ENCODE data around the gene SLC8B1. TPM values are rescaled to one million over a fixed set of nuclear protein-coding genes. Genes with fewer than 3 reads are reported as not detected.

Gene SLC8B1
- total RNA-seq, 1 donor from 2014 or later: 19.1 TPM

DNA sequence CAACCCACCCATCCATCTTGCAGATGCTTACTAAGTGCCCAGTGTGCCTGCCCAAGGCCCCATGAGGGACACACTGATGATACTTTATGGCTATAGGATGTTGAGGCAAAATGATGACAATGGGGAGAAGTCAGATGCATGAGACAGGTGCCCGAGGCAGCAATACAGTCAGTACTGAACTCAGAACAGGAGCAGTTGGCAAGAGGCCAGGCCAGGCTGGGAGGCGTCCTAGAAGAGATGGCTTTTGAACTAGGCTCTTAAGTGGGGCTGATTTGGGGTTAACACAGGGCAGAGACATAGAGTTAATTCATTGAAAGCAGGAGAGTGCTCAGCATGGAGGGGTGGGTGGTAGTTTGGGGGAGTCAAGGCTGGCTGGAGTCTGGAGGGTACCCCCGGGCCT lies 39.1 kb upstream of the SLC8B1 start:
- Mint-ChIP-seq H3K27me3 (ENCODE audit: low read depth) (no peaks in the 10 kb centered on the region), H3K27ac (no peak overlapping the region), H3K36me3 (peaks cover 15% of the 10 kb centered on the region), H3K9me3 (no peaks in the 10 kb centered on the region), H3K4me1 (no peaks in the 10 kb centered on the region), H3K4me3 (no peak overlapping the region)
- no peak for DNase-seq (ENCODE audit: low spot score in 2 of 2, unreplicated experiment in 2 of 2)
- no peak for TF ChIP-seq CTCF (IDR thresholded peaks at IDR 0.05; ENCODE audit: unreplicated experiment)

GRCh38 chr12:113373440-113373839 lies 38.5 kb upstream of the SLC8B1 start:
- H3K36me3 Mint-ChIP-seq: peaks cover 15% of the 10 kb centered on the region
- no peaks in the 10 kb centered on the region for H3K4me1 Mint-ChIP-seq
- no peak for DNase-seq (ENCODE audit: low spot score in 2 of 2, unreplicated experiment in 2 of 2)
- no peak for TF ChIP-seq CTCF (IDR thresholded peaks at IDR 0.05; ENCODE audit: unreplicated experiment)
- H3K27ac Mint-ChIP-seq: no peak overlapping the region
- H3K27me3 Mint-ChIP-seq (ENCODE audit: low read depth): no peaks in the 10 kb centered on the region
- H3K9me3 Mint-ChIP-seq: no peaks in the 10 kb centered on the region
- no peak overlapping the region for H3K4me3 Mint-ChIP-seq

GRCh38 chr12:113372371-113372770 lies 37.5 kb upstream of the SLC8B1 start:
- H3K4me1 Mint-ChIP-seq: no peaks in the 10 kb centered on the region
- no peaks in the 10 kb centered on the region for H3K27me3 Mint-ChIP-seq (ENCODE audit: low read depth)
- no peak for DNase-seq (ENCODE audit: low spot score in 2 of 2, unreplicated experiment in 2 of 2)
- peaks cover 13% of the 10 kb centered on the region for H3K36me3 Mint-ChIP-seq
- H3K4me3 Mint-ChIP-seq: no peak overlapping the region
- no peak overlapping the region for H3K27ac Mint-ChIP-seq
- H3K9me3 Mint-ChIP-seq: no peaks in the 10 kb centered on the region
- TF ChIP-seq CTCF (IDR thresholded peaks at IDR 0.05; ENCODE audit: unreplicated experiment): no peak

- H3K27ac Mint-ChIP-seq: no peak overlapping the region
- H3K4me1 Mint-ChIP-seq: no peaks in the 10 kb centered on the region
- H3K9me3 Mint-ChIP-seq: no peaks in the 10 kb centered on the region
These were observed 36.9 kb upstream of the SLC8B1 start for GRCh38 chr12:113371808-113372207.

GRCh38 chr12:113370923-113371682 lies 36.2 kb upstream of the SLC8B1 start:
- Mint-ChIP-seq H3K27ac (no peak overlapping the region), H3K9me3 (no peaks in the 10 kb centered on the region), H3K4me3 (no peak overlapping the region), H3K4me1 (no peaks in the 10 kb centered on the region), H3K36me3 (peaks cover 13% of the 10 kb centered on the region), H3K27me3 (ENCODE audit: low read depth) (no peaks in the 10 kb centered on the region)
- no peak for TF ChIP-seq CTCF (IDR thresholded peaks at IDR 0.05; ENCODE audit: unreplicated experiment)
- no peak for DNase-seq (ENCODE audit: low spot score in 2 of 2, unreplicated experiment in 2 of 2)

More at GRCh38 chr12:113371808-113372207, 36.9 kb upstream of the SLC8B1 start:
- TF ChIP-seq CTCF (IDR thresholded peaks at IDR 0.05; ENCODE audit: unreplicated experiment): no peak
- H3K27me3 Mint-ChIP-seq (ENCODE audit: low read depth): no peaks in the 10 kb centered on the region
- peaks cover 13% of the 10 kb centered on the region for H3K36me3 Mint-ChIP-seq
- DNase-seq (ENCODE audit: low spot score in 2 of 2, unreplicated experiment in 2 of 2): no peak
- no peak overlapping the region for H3K4me3 Mint-ChIP-seq

Measured in mesothelial cell of epicardium (in vitro differentiated cells).